GM12878 (cell line): ENCODE data around the gene LTK. TPM values are rescaled to one million over a fixed set of nuclear protein-coding genes. Genes with fewer than 3 reads are reported as not detected.

Experiments
- ATAC-seq: fragments of 200-7000 bp; cut with Tn5 transposase; 3 replicates; pipeline ENCODE4 v1.9.1; 2020; ENCODE audit warnings: mild to moderate bottlenecking, moderate library complexity
- BruUV-seq: library from RNA; stranded (reverse); fragments of 400-500 nt; replicated peaks from 2 replicates; lab custom pipeline; 2021; lab: Mats Ljungman, UMichigan
- CTCF ChIA-PET: fragments of 300-600 bp; sonication (Branson Sonifier 250); formaldehyde crosslinking; extraction: SDS; loops from one replicate; lab custom pipeline; 2021; ENCODE audit warnings: inconsistent platforms; lab: Yijun Ruan, JAX
- POLR2A ChIA-PET: fragments of 350-600 bp; formaldehyde crosslinking; extraction: SDS; loops from one replicate; lab custom pipeline; 2021; ENCODE audit warnings: inconsistent platforms; lab: Charles Lee
- RAD21 ChIA-PET: fragments of 300-600 bp; sonication (Branson Sonifier 250); formaldehyde crosslinking; loops from one replicate; lab custom pipeline; 2023; ENCODE audit warnings: antibody characterized with exemption; ENCODE audit not compliant: unreplicated experiment; lab: Charles Lee
- SMC1A ChIA-PET: fragments of 300-600 bp; sonication (Branson Sonifier 250); formaldehyde crosslinking; loops from one replicate; lab custom pipeline; 2023; ENCODE audit not compliant: unreplicated experiment, uncharacterized antibody; lab: Charles Lee
- DNase-seq: peaks from one replicate; pipeline ENCODE4 v3.0.0-alpha.2; 2011; ENCODE audit warnings: low read depth, low spot score
- FAIRE-seq: peaks from 3 replicates; lab custom pipeline; 2011; peaks lifted over from hg19 to GRCh38; lab: Jason Lieb, UNC
- H2AFZ ChIP-seq: 2 replicates; pipeline ENCODE4 v1.6.0; 2011; ENCODE audit warnings: low read depth, low read length, control low read depth; ENCODE audit not compliant: control insufficient read depth
- H3K27ac ChIP-seq: 2 replicates; pipeline ENCODE4 v1.5.1; 2011; ENCODE audit warnings: control low read depth; ENCODE audit not compliant: control insufficient read depth, insufficient read depth
- H3K27me3 ChIP-seq, 2 experiments: replicated peaks in 1 of 2; 2 replicates each; pipeline versions ENCODE4 v1.6.0 to v1.6.1; 2011; ENCODE audit warnings: low read length in 1 of 2; ENCODE audit not compliant: control insufficient read depth in 2 of 2, insufficient read depth in 2 of 2
- H3K36me3 ChIP-seq, 2 experiments: 2 replicates each; pipeline ENCODE4 v1.5.1; 2011; ENCODE audit warnings: low read length in 1 of 2; ENCODE audit not compliant: control insufficient read depth in 2 of 2, insufficient read depth in 2 of 2
- H3K4me1 ChIP-seq: 2 replicates; pipeline ENCODE4 v1.6.1; 2011; ENCODE audit warnings: mild to moderate bottlenecking, low read length, moderate library complexity, mixed read lengths; ENCODE audit not compliant: control insufficient read depth, insufficient read depth
- H3K4me2 ChIP-seq: 2 replicates; pipeline ENCODE4 v1.6.0; 2011; ENCODE audit warnings: control low read depth; ENCODE audit not compliant: control insufficient read depth, insufficient read depth
- H3K4me3 ChIP-seq: fragments of 200-600 bp; sonication (generic); 2 replicates; pipeline ENCODE4 v1.5.1; 2016
- H3K79me2 ChIP-seq: 2 replicates; pipeline ENCODE4 v1.6.0; 2011; ENCODE audit warnings: low read length; ENCODE audit not compliant: control insufficient read depth, insufficient read depth
- H3K9ac ChIP-seq: 2 replicates; pipeline ENCODE4 v1.8.0; 2011; ENCODE audit warnings: low read length, control low read depth, mixed read lengths; ENCODE audit not compliant: control insufficient read depth, insufficient read depth
- H3K9me3 ChIP-seq: replicated peaks from 3 replicates; pipeline ENCODE4 v1.5.1; 2011; ENCODE audit warnings: mild to moderate bottlenecking, low read length; ENCODE audit not compliant: control insufficient read depth, insufficient read depth
- H4K20me1 ChIP-seq: 2 replicates; pipeline ENCODE4 v1.6.0; 2011; ENCODE audit not compliant: control insufficient read depth, insufficient read depth
- EZH2 ChIP-seq: IDR thresholded peaks from 2 replicates; pipeline ENCODE4 v1.6.1; 2012; ENCODE audit warnings: low read depth, mild to moderate bottlenecking, control low read depth, inconsistent platforms, low read length, borderline replicate concordance; ENCODE audit not compliant: control insufficient read depth
- LARP7 ChIP-seq: fragments of 450-650 bp; IDR thresholded peaks from 2 replicates; pipeline ENCODE4 v1.6.1; 2017; ENCODE audit warnings: mild to moderate bottlenecking
- WGBS: methylation state at CpG from one replicate; pipeline ENCODE4 v1.1.6; 2016; ENCODE audit warnings: low lambda C conversion rate; ENCODE audit not compliant: insufficient replicate concordance, insufficient coverage; ENCODE audit errors: missing lambda C conversion rate; 5-methylcytosine and 5-hydroxymethylcytosine counted together
- in situ Hi-C: fragments of 300-500 bp; cut with MboI; formaldehyde crosslinking; loops from 9 replicates; pipeline ENCODE4 v1.14.3; 2018; ENCODE audit warnings: mixed read lengths
- intact Hi-C: fragments of 100-400 bp; cut with micrococcal nuclease; formaldehyde crosslinking; loops from one replicate; pipeline ENCODE4 v1.14.2; 2022; ENCODE audit not compliant: unreplicated experiment
- polyA plus RNA-seq, 11 experiments: library from polyadenylated mRNA; depleted of rRNA in 4 of 11; unstranded in 6 of 11; stranded (reverse) in 5 of 11; fragments of >200 nt; fragmentation: Nextera tagmentation in 4 of 11; fragmentation: Illumina TruSeq in 1 of 11; extraction: Ambion mirVana in 4 of 11; extraction: Trizol in 1 of 11; gene quantifications; 1 replicate in 1 of 11; 2 replicates in 10 of 11; pipeline versions ENCODE4 v1.2.1 to v1.2.3, GENCODE V29; 2011 to 2016; ENCODE audit warnings: inconsistent platforms in 2 of 11, missing spikeins in 2 of 11, low read depth in 1 of 11
- total RNA-seq, 4 experiments: library from RNA; depleted of rRNA in 3 of 4; stranded (reverse); fragments of >200 nt in 3 of 4; fragmentation: Illumina TruSeq in 1 of 4; extraction: Trizol in 1 of 4; gene quantifications; 2 replicates each; pipeline versions ENCODE4 v1.2.1 to v1.2.3, GENCODE V29; 2013 to 2021
- TF ChIP-seq, protein P1 (sequence below): fragments of 450-650 bp; formaldehyde crosslinking; IDR thresholded peaks from 2 replicates; pipeline ENCODE4 v1.4.0; 2020; ENCODE audit warnings: mild to moderate bottlenecking, moderate library complexity
- TF ChIP-seq, protein P2 (sequence below): IDR thresholded peaks from 2 replicates; pipeline ENCODE4 v1.6.1; 2011; ENCODE audit warnings: low read depth, low read length, improper control_type of control experiment, borderline replicate concordance

The LTK gene
- total and polyA plus RNA-seq, 10 of the 15 experiments (the other 5 are each of a cell fraction or from before 2014, with no cell fraction given): 0.07 to 0.80 (median 0.20) TPM; not detected in 1

- CTCF ChIA-PET: no interaction called here
These were observed 2.9 kb downstream of the LTK start for GRCh38 chr15:41510728-41511127.

More at GRCh38 chr15:41510728-41511127, 2.9 kb downstream of the LTK start:
- ChIA-PET RAD21 (no interaction called here), POLR2A (interaction anchor here (0.9 kb wide), 2 partner anchors 15 to 17 kb away, joined by 3 read pairs; partner anchors contain the start of gene ITPKA), SMC1A (interaction anchor here (1.1 kb wide), 1 partner anchor 45 kb away, joined by 4 read pairs; no protein-coding TSS in a partner anchor)
- TF ChIP-seq LARP7 (no peak), EZH2 (0 out of 2 replicates have a peak, but pooled peaks have one; percentile 56)
- TF ChIP-seq, protein P1, sequence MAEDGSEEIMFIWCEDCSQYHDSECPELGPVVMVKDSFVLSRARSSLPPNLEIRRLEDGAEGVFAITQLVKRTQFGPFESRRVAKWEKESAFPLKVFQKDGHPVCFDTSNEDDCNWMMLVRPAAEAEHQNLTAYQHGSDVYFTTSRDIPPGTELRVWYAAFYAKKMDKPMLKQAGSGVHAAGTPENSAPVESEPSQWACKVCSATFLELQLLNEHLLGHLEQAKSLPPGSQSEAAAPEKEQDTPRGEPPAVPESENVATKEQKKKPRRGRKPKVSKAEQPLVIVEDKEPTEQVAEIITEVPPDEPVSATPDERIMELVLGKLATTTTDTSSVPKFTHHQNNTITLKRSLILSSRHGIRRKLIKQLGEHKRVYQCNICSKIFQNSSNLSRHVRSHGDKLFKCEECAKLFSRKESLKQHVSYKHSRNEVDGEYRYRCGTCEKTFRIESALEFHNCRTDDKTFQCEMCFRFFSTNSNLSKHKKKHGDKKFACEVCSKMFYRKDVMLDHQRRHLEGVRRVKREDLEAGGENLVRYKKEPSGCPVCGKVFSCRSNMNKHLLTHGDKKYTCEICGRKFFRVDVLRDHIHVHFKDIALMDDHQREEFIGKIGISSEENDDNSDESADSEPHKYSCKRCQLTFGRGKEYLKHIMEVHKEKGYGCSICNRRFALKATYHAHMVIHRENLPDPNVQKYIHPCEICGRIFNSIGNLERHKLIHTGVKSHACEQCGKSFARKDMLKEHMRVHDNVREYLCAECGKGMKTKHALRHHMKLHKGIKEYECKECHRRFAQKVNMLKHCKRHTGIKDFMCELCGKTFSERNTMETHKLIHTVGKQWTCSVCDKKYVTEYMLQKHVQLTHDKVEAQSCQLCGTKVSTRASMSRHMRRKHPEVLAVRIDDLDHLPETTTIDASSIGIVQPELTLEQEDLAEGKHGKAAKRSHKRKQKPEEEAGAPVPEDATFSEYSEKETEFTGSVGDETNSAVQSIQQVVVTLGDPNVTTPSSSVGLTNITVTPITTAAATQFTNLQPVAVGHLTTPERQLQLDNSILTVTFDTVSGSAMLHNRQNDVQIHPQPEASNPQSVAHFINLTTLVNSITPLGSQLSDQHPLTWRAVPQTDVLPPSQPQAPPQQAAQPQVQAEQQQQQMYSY (CRISPR knock-in tag): no peak
- TF ChIP-seq, protein P2, sequence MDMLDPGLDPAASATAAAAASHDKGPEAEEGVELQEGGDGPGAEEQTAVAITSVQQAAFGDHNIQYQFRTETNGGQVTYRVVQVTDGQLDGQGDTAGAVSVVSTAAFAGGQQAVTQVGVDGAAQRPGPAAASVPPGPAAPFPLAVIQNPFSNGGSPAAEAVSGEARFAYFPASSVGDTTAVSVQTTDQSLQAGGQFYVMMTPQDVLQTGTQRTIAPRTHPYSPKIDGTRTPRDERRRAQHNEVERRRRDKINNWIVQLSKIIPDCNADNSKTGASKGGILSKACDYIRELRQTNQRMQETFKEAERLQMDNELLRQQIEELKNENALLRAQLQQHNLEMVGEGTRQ: no peak
- Histone ChIP-seq H3K4me2 (no peak overlapping the region), H2AFZ (no peak overlapping the region), H4K20me1 (no peaks in the 10 kb centered on the region), H3K9me3 (no peaks in the 10 kb centered on the region), H3K36me3 (no peaks in the 10 kb centered on the region), H3K27ac (no peak overlapping the region), H3K27me3 (peaks cover 5 to 20% of the 10 kb centered on the region in 2 experiments), H3K4me1 (peaks cover 23% of the 10 kb centered on the region), H3K4me3 (no peak overlapping the region), H3K9ac (no peak overlapping the region), H3K79me2 (no peaks in the 10 kb centered on the region)
- intact Hi-C loops (no loop called here), in situ Hi-C loops (no loop called here)
- 53% methylated on average over 7 of the region's 7 CpGs for WGBS
- BruUV-seq: no TSS peak
- no peak for DNase-seq
- FAIRE-seq: no peak
- ATAC-seq: no peak
